PC-3 (cell line): ENCODE measurements around the gene ANO4. TPM values are rescaled to one million over a fixed set of nuclear protein-coding genes. Genes with fewer than 3 reads are reported as not detected.

ENCODE experiments used
- ATAC-seq: fragments of 200-7000 bp; cut with Tn5 transposase; 2 replicates; pipeline ENCODE4 v1.9.1; 2020; ENCODE audit warnings: mild to moderate bottlenecking, moderate library complexity
- BruUV-seq: library from RNA; stranded (reverse); fragments of 400-500 nt; replicated peaks from 2 replicates; lab custom pipeline; 2021; lab: Mats Ljungman, UMichigan
- CTCF ChIA-PET: fragments of 300-600 bp; sonication (Branson Sonifier 250); formaldehyde crosslinking; loops from one replicate; lab custom pipeline; 2022; ENCODE audit warnings: antibody characterized with exemption; lab: Charles Lee
- POLR2A ChIA-PET: fragments of 300-600 bp; sonication (Branson Sonifier 250); formaldehyde crosslinking; loops from one replicate; lab custom pipeline; 2022; ENCODE audit warnings: antibody characterized with exemption; ENCODE audit not compliant: unreplicated experiment; lab: Charles Lee
- DNase-seq: peaks from one replicate; pipeline ENCODE4 v3.0.0-alpha.2; 2015
- H2AFZ ChIP-seq: fragments of 300-600 bp; sonication (generic); 2 replicates; pipeline ENCODE4 v1.6.0; 2016; ENCODE audit warnings: antibody characterized with exemption, low read length
- H3F3A ChIP-seq: fragments of 300-600 bp; sonication (generic); one replicate; pipeline ENCODE4 v1.6.0; 2017; ENCODE audit warnings: antibody characterized with exemption, low read length, control low read depth, mild to moderate bottlenecking; ENCODE audit not compliant: unreplicated experiment
- H3K27ac ChIP-seq: fragments of 300-600 bp; sonication (generic); 2 replicates; pipeline ENCODE4 v1.5.1; 2016; ENCODE audit warnings: mild to moderate bottlenecking, low read length
- H3K27me3 ChIP-seq: fragments of 300-600 bp; sonication (generic); 2 replicates; pipeline ENCODE4 v1.6.1; 2016; ENCODE audit warnings: low read length, mixed read lengths
- H3K36me3 ChIP-seq: fragments of 300-600 bp; sonication (generic); 2 replicates; pipeline ENCODE4 v1.6.1; 2016; ENCODE audit warnings: low read depth, mixed run types, low read length, mixed read lengths
- H3K4me1 ChIP-seq: fragments of 300-600 bp; sonication (generic); 2 replicates; pipeline ENCODE4 v1.5.1; 2016; ENCODE audit warnings: low read length; ENCODE audit not compliant: insufficient read depth
- H3K4me2 ChIP-seq: fragments of 300-600 bp; sonication (generic); 2 replicates; pipeline ENCODE4 v1.6.0; 2016; ENCODE audit warnings: low read length
- H3K4me3 ChIP-seq: fragments of 300-600 bp; sonication (generic); 2 replicates; pipeline ENCODE4 v1.5.1; 2016; ENCODE audit warnings: mild to moderate bottlenecking, low read length, mixed read lengths
- H3K79me2 ChIP-seq: fragments of 300-600 bp; sonication (generic); 2 replicates; pipeline ENCODE4 v1.6.1; 2017; ENCODE audit warnings: low read length, mixed read lengths
- H3K9ac ChIP-seq: fragments of 300-600 bp; sonication (generic); 2 replicates; pipeline ENCODE4 v1.6.0; 2016; ENCODE audit warnings: mild to moderate bottlenecking, low read length
- H3K9me2 ChIP-seq: fragments of 300-600 bp; sonication (generic); replicated peaks from 2 replicates; pipeline ENCODE4 v1.6.1; 2016; ENCODE audit warnings: mixed run types, low read length, mixed read lengths
- H3K9me3 ChIP-seq: fragments of 300-600 bp; sonication (generic); 2 replicates; pipeline ENCODE4 v1.6.1; 2016; ENCODE audit warnings: low read length, mixed read lengths
- H4K20me1 ChIP-seq: fragments of 300-600 bp; sonication (generic); 2 replicates; pipeline ENCODE4 v1.6.1; 2016; ENCODE audit warnings: low read length, mixed read lengths
- CTCF ChIP-seq: fragments of 300-600 bp; sonication (generic); conservative IDR thresholded peaks from 2 replicates; pipeline ENCODE4 v1.5.1; 2017; ENCODE audit warnings: antibody characterized with exemption, low read depth, mild to moderate bottlenecking, low read length
- EZH2 ChIP-seq: fragments of 300-600 bp; sonication (generic); IDR thresholded peaks from one replicate; pipeline ENCODE4 v1.6.1; 2017; ENCODE audit warnings: antibody characterized with exemption, mild to moderate bottlenecking, low read length; ENCODE audit not compliant: unreplicated experiment
- EZH2phosphoT487 ChIP-seq: fragments of 300-600 bp; sonication (generic); IDR thresholded peaks from 2 replicates; pipeline ENCODE4 v1.6.1; 2018; ENCODE audit warnings: mild to moderate bottlenecking, antibody characterized with exemption, low read length, borderline replicate concordance
- intact Hi-C: fragments of 100-400 bp; cut with micrococcal nuclease; formaldehyde crosslinking; loops from 2 replicates; pipeline ENCODE4 v1.9.0; 2023
- total RNA-seq: library from RNA; depleted of rRNA; stranded (reverse); fragments of >200 nt; gene quantifications from 2 replicates; pipeline ENCODE4 v1.2.3, GENCODE V29; 2014

ANO4 gene
- total RNA-seq, 1 experiment from 2014 or later = not detected

- Histone ChIP-seq H3K27ac (peak overlapping the region; percentile 75), H3K9ac (peak overlapping the region; percentile 28; the same call in 1 of the 2 replicates), H3K4me3 (no peak overlapping the region), H3K4me2 (peak overlapping the region; percentile 26), H3K9me3 (0 out of 2 replicates have a peak, but pooled peaks cover 4% of the 10 kb centered on the region), H3K27me3 (no peaks in the 10 kb centered on the region), H3K36me3 (no peaks in the 10 kb centered on the region), H3K4me1 (peaks cover 41% of the 10 kb centered on the region), H4K20me1 (no peaks in the 10 kb centered on the region), H2AFZ (no peak overlapping the region), H3K79me2 (no peaks in the 10 kb centered on the region), H3F3A (no peaks in the 10 kb centered on the region), H3K9me2 (no peaks in the 10 kb centered on the region)
- ATAC-seq (no peak), DNase-seq (peak; percentile 89)
- CTCF ChIA-PET = no interaction called here
- POLR2A ChIA-PET = no interaction called here
- TF ChIP-seq EZH2 = no peak
- TF ChIP-seq EZH2phosphoT487 = no peak
- TF ChIP-seq CTCF = no peak
- no TSS peak for BruUV-seq
- intact Hi-C loops = no loop called here
Observed at GRCh38 chr12:101018540-101018939, 224.0 kb downstream of the ANO4 start.

GRCh38 chr12:101019201-101019600 lies 224.6 kb downstream of the ANO4 start:
- Histone ChIP-seq H4K20me1 (no peaks in the 10 kb centered on the region), H3K9me2 (no peaks in the 10 kb centered on the region), H3F3A (no peaks in the 10 kb centered on the region), H3K4me3 (no peak overlapping the region), H3K36me3 (no peaks in the 10 kb centered on the region), H3K4me1 (peaks cover 41% of the 10 kb centered on the region), H3K79me2 (no peaks in the 10 kb centered on the region), H3K27ac (peak overlapping the region; percentile 67), H2AFZ (no peak overlapping the region), H3K9me3 (0 out of 2 replicates have a peak, but pooled peaks cover 4% of the 10 kb centered on the region), H3K4me2 (peak overlapping the region; percentile 26; the same call in 1 of the 2 replicates), H3K27me3 (no peaks in the 10 kb centered on the region), H3K9ac (peak overlapping the region; percentile 28; the same call in 1 of the 2 replicates)
- ChIA-PET POLR2A (no interaction called here), CTCF (no interaction called here)
- TF ChIP-seq EZH2 = no peak
- no peak for TF ChIP-seq EZH2phosphoT487
- TF ChIP-seq CTCF = no peak
- no TSS peak for BruUV-seq
- DNase-seq = no peak
- intact Hi-C loops = no loop called here
- ATAC-seq = no peak

GRCh38 chr12:101019667-101020066 lies 225.1 kb downstream of the ANO4 start:
- Histone ChIP-seq H3K9me3 (0 out of 2 replicates have a peak, but pooled peaks cover 4% of the 10 kb centered on the region), H3K4me3 (no peak overlapping the region), H3F3A (no peaks in the 10 kb centered on the region), H3K79me2 (no peaks in the 10 kb centered on the region), H3K36me3 (no peaks in the 10 kb centered on the region), H3K4me1 (peaks cover 41% of the 10 kb centered on the region), H3K9me2 (no peaks in the 10 kb centered on the region), H3K27ac (peak overlapping the region; percentile 67), H3K9ac (peak overlapping the region; percentile 28; the same call in 1 of the 2 replicates), H2AFZ (no peak overlapping the region), H3K4me2 (no peak overlapping the region), H4K20me1 (no peaks in the 10 kb centered on the region), H3K27me3 (no peaks in the 10 kb centered on the region)
- POLR2A ChIA-PET = no interaction called here
- no TSS peak for BruUV-seq
- DNase-seq (peak; percentile 28), ATAC-seq (no peak)
- CTCF ChIA-PET = no interaction called here
- no peak for TF ChIP-seq EZH2
- no peak for TF ChIP-seq EZH2phosphoT487
- TF ChIP-seq CTCF = no peak
- intact Hi-C loops = no loop called here
